Activated CD4-positive, CD25-positive, alpha-beta regulatory T cell treated with anti-CD3 and anti-CD28 coated beads, Interleukin-2, amount 50 U/mL, for 16 hours (primary cell): ENCODE results near the gene COL23A1.
A peak's percentile ranks its signal among the peaks of the same experiment; 100 is the strongest.

ENCODE experiments used
- DNase-seq: peaks from one replicate; pipeline ENCODE4 v3.0.0-alpha.2; 2020; ENCODE audit warnings: low read depth, low spot score

COL23A1 gene

GRCh38 chr5:178588769-178589168 is 1.4 kb downstream of the COL23A1 start:
- no peak for DNase-seq

DNA sequence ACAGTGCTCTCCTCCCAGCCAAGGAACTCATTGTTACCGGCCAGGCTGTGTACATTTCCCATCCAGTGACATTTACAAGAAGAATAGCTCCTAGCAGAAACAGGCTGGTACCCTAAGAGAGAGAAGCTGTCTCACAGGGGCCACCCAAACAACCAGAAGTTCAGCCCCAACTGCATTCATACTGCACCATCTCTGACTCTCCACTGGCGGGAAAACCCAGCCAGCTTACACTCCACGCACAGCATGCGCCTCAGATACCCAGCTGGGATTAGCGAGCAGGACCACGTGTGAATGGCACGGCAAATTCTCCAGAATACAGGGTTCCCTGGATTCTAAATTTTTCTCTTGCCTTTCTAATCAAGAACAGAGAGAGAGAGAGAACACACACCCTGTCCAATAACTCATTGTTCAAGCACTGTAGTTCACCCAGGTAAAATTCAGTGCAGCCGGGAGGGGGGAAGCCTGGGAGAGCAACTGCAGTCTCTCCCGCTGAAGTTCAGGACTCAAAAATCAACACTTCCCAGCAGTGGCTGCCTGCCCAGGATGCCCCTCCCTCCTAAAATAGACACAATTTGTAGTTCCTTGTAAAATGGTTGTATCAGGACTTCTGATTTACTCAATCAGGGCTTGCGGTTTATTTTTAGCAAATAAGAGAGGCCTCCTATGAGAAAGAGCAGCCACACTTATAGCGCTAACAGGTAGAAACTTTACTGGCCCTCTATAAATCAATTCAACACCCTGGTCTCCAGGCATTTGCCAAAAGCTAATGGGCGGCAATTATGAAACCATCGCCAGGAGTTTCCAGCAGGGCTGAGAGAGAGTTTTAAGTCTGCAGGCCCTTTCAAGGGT is 2.2 kb downstream of the COL23A1 start:
- no peak for DNase-seq

- no peak for DNase-seq
Observed at GRCh38 chr5:178586396-178586795, 3.8 kb downstream of the COL23A1 start.

DNA sequence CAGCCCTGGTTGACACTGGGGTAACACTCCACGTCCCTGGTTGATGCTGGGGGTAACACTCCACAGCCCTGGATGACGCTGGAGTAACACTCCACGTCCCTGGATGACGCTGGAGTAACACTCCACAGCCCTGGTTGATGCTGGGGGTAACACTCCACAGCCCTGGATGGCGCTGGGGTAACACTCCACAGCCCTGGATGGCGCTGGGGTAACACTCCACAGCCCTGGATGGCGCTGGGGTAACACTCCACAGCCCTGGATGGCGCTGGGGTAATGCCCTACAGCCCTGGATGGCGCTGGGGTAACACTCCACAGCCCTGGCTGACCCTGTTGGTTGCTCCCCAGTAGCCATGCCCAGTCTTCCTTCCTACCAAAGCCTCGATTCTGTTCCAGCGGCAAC is 4.8 kb downstream of the COL23A1 start:
- peak; percentile 44 for DNase-seq

DNA sequence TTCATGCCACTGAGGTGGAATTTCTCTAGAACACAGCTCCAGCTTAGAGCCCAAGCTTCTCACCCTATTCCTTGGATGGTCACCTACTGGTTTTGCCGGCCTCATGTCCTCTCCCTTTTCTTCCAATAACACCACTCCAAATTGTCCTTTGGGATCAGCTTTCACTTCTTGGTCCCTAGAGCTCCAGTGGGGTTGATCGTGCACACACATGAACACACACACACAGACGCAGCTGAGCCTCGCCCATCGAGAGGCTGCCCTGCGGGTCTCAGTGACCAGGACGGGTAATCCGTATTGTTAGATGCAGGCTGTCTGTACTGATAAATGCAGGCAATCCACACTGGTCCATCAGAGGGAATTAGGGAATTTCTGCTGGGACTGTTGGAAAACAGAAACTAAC is 6.9 kb downstream of the COL23A1 start:
- DNase-seq, result no peak

GRCh38 chr5:178582291-178582690 is 7.9 kb downstream of the COL23A1 start:
- DNase-seq, result no peak

- DNase-seq, result no peak
Observed at GRCh38 chr5:178581621-178582020, 8.6 kb downstream of the COL23A1 start.

DNA sequence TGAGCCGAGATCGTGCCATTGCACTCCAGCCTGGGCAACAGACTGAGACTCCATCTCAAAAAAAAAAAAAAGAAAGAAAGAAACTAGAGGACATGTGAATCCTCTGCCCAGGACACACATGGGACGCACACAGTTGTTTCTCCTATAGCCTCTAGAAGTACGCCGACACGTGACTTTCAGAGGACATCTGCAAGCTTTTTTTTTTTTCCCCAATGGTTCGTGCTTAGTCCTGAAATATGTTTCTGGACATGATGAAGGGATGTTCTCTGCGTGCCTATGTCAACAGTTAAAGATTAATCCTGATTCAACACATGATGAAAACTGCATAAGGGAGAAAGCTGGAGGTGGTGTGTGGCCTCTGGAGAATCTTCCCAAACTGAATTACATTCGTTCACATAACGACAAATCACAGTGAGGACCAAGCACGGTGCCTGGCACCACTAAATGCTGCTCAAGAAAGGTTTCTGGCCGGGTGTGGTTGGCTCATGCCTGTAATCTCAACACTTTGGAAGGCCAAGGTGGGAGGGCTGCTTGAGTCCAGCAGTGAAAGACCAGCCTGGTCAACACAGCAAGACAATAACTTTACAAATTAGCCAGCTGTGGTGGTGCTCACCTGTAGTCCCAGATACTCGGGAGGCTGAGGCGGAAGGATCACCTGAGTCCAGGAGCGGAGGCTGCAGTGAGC is 9.8 kb downstream of the COL23A1 start:
- no peak for DNase-seq

GRCh38 chr5:178577944-178578343 is 12.2 kb downstream of the COL23A1 start:
- no peak for DNase-seq

- DNase-seq, result no peak
Observed at GRCh38 chr5:178577376-178577839, 12.8 kb downstream of the COL23A1 start.

DNA sequence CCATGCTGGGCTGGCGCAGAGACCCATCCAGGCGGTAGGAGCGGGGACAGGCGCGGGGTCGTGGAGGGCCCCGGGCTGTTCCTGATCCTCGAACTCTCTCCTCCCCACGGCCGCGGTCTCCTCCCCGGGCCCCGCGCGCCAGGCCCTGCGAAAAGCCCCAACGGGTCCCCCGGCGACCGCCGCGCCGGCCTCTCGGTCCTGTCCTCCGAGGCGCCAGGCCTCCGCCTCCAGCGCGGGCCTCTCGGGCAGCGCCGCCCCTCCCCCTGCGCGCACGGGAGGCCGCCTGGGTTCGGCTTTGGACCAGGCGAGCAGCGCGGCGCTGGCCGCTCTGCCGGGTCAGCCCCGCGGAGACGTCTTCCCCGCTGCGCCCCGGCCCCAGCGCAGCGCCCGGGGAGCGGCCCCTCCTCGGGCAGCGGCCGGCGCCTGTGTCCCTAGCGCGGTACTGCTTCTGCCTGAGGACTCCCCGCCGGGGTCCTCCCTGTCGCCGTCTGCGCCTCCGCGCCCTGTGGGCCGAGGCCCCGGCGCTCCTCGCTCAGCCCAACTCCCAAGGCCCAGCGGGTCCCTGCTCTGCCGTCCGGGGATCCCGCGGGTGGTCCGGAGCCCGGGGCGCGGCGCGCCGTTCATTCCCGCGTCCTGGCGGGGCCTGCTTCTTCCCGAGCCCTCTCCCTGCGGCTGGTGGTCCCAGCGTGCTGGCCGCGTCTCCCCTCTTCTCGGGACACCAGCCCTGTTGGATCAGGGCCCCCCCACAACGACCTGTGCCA is 13.4 kb downstream of the COL23A1 start:
- no peak for DNase-seq

GRCh38 chr5:178573216-178573615 is 17.0 kb downstream of the COL23A1 start:
- no peak for DNase-seq

GRCh38 chr5:178572617-178573016 is 17.6 kb downstream of the COL23A1 start:
- DNase-seq, result no peak

DNA sequence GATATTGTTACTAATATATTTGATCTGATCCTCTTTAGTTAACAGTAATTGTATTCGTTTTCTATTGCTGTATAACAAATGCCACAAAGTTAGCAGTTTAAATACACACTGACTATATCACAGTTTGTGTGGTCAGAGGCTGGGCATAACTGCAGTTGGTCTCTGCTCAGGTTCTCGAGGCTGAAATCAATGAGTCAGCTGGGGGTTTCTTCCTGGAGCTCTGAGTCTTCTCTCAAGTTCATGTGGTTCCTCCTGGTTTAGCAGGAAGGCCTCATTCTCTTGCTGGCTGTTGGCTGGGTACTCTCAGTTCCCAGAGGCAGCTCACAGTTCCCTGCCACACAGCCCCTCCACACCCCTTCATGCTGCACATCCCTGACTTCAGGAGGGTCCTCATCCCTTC is 20.7 kb downstream of the COL23A1 start:
- no peak for DNase-seq

DNA sequence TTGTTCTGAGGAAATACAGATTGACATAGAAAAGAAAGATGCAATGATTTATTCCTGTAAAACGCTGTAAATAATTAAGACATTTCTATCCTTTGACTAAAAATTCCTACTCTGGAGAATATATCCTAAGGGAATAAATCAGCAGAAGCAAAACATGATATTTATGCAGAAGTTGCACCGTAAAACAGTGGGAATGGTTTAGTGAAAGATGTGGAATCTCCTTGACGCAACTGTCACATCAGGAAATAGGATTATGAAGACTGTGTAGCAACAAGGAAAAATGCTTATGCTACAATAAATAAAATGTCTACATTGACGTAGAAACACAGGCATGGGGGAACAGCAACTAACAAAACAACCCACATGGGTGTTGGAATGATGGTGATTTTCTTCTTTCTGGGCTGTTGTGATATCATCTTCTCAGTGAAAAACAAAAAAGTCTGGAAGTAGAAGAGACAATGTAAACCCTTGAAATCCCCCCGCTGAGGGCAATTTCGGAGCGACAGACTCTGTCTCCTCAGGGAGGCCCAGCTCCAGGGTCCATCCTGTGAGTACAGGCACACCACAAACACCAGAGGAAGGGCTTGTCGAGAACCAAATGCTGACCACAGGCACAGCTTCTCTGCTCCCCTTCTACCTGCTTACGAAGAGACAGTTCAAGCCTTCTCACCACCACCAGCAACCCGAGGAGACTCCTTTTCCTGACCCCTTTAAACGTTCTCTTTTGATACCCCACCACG is 25.2 kb downstream of the COL23A1 start:
- no peak for DNase-seq

- no peak for DNase-seq
Observed at GRCh38 chr5:178564397-178564796, 25.8 kb downstream of the COL23A1 start.

DNA sequence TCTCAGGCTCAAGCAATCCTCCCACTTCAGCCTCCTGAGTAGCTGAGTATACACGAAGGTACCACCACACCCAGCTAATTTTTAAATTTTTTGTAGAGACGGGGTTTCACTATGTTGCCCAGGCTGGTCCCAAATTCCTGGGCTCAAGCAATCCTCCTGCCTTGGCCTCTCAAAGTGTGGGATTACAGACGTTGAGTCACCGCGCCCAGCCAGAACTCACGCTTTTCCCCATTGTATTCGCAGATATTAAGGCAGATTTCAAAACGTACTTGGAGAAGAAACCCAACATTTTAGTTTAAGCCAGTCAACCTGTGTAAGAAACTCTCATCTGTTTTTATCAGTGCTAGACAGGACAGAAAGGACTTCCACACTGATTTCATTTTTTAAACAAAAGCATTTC is 26.6 kb downstream of the COL23A1 start:
- DNase-seq, result no peak

GRCh38 chr5:178561746-178562264 is 28.4 kb downstream of the COL23A1 start:
- no peak for DNase-seq

DNA sequence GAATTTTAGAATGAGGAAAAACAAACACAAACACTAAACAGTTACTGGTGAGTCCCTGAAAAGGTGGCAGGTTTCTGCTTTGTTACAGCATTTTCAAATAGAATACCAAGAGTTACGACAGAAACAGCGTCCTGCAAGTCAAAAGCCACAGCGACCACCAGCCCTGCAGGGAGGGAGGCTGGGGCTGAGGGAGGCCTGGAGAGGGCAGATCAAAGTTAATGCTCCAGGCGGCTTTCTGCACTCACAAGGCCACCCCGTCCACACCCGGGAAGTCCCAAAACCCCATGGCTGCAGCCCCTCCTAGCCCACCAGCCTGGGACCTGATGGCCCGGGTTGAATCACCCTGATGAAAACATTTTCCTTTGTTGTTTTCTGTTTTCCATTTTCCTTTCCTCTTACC is 29.3 kb downstream of the COL23A1 start:
- no peak for DNase-seq

- DNase-seq, result no peak
Observed at GRCh38 chr5:178557416-178557815, 32.8 kb downstream of the COL23A1 start.

GRCh38 chr5:178555771-178556211 is 34.4 kb downstream of the COL23A1 start:
- no peak for DNase-seq
